HCT116 (cell line): ENCODE results near the gene NFKB2. TPM values are rescaled to one million over a fixed set of nuclear protein-coding genes. Genes with fewer than 3 reads are reported as not detected.

Experiments used
- ATAC-seq: fragments of 200-7000 bp; cut with Tn5 transposase; 2 replicates; pipeline ENCODE4 v1.9.1; 2020; ENCODE audit warnings: mild to moderate bottlenecking, moderate library complexity
- BruUV-seq: library from RNA; stranded (reverse); fragments of 400-500 nt; replicated peaks from 2 replicates; lab custom pipeline; 2021; lab: Mats Ljungman, UMichigan
- CTCF ChIA-PET: fragments of 300-600 bp; sonication (Branson Sonifier 250); formaldehyde crosslinking; loops from one replicate; lab custom pipeline; 2021; ENCODE audit warnings: antibody characterized with exemption; lab: Charles Lee
- POLR2A ChIA-PET: fragments of 300-600, 350-600 bp; sonication (Branson Sonifier 250); formaldehyde crosslinking; loops from one replicate; lab custom pipeline; 2021; ENCODE audit warnings: antibody characterized with exemption; lab: Charles Lee
- RAD21 ChIA-PET, 2 experiments: fragments of 300-600 bp; sonication (Branson Sonifier 250); formaldehyde crosslinking; loops; one replicate each; lab custom pipeline; 2023; ENCODE audit warnings: low total read pairs in 2 of 2; ENCODE audit not compliant: uncharacterized antibody in 2 of 2, unreplicated experiment in 2 of 2, low non-redundant PET in 1 of 2; lab: Charles Lee
- DNase-seq: peaks from one replicate; pipeline ENCODE4 v3.0.0-alpha.2; 2010; ENCODE audit warnings: low read depth, low spot score
- H2AFZ ChIP-seq: fragments of 200-600 bp; shearing (Covaris generic), sonication (generic); 2 replicates; pipeline ENCODE4 v1.6.1; 2017; ENCODE audit warnings: low read depth, mixed run types, mixed read lengths, antibody characterized with exemption, low read length; ENCODE audit not compliant: poor library complexity, severe bottlenecking
- H3K27ac ChIP-seq: 2 replicates; pipeline ENCODE4 v1.5.1; 2012; ENCODE audit warnings: low read depth, low read length
- H3K27me3 ChIP-seq: fragments of 200-600 bp; sonication (generic); 2 replicates; pipeline ENCODE4 v1.6.1; 2016; ENCODE audit warnings: mixed run types, low read length, mixed read lengths; ENCODE audit not compliant: insufficient read depth
- H3K36me3 ChIP-seq, 2 experiments: fragments of 200-500 bp in 1 of 2; fragments of 200-600 bp in 1 of 2; sonication (Bioruptor generic) in 1 of 2; sonication (generic) in 1 of 2; 2 replicates each; pipeline versions ENCODE4 v1.5.1 to v1.6.1; 2014 to 2016; ENCODE audit warnings: low read length in 2 of 2, inconsistent platforms in 1 of 2, mixed read lengths in 1 of 2, mixed run types in 1 of 2; ENCODE audit not compliant: insufficient read depth in 2 of 2, control insufficient read depth in 1 of 2
- H3K4me1 ChIP-seq, 2 experiments: fragments of 200-600 bp in 1 of 2; sonication (generic) in 1 of 2; 2 replicates each; pipeline versions ENCODE4 v1.5.1 to v1.6.1; 2012 to 2017; ENCODE audit warnings: low read length in 2 of 2, inconsistent platforms in 1 of 2, mild to moderate bottlenecking in 1 of 2, mixed read lengths in 1 of 2, mixed run types in 1 of 2, moderate library complexity in 1 of 2; ENCODE audit not compliant: insufficient read depth in 2 of 2, control insufficient read depth in 1 of 2
- H3K4me2 ChIP-seq: fragments of 200-600 bp; sonication (generic); 2 replicates; pipeline ENCODE4 v1.6.1; 2017; ENCODE audit warnings: mixed run types, low read length, mixed read lengths
- H3K4me3 ChIP-seq, 2 experiments: fragments of 200-600 bp in 1 of 2; sonication (generic) in 1 of 2; replicated peaks in 1 of 2; 2 replicates each; pipeline ENCODE4 v1.5.1; 2011 to 2016; ENCODE audit warnings: low read length in 2 of 2, control low read depth in 1 of 2, low read depth in 1 of 2, mild to moderate bottlenecking in 1 of 2, mixed read lengths in 1 of 2, mixed run types in 1 of 2
- H3K79me2 ChIP-seq: fragments of 200-600 bp; sonication (generic); 2 replicates; pipeline ENCODE4 v1.6.1; 2017; ENCODE audit warnings: mild to moderate bottlenecking, mixed run types, low read length, moderate library complexity, mixed read lengths; ENCODE audit not compliant: insufficient read depth
- H3K9ac ChIP-seq: fragments of 200-600 bp; sonication (generic); 2 replicates; pipeline ENCODE4 v1.6.1; 2016; ENCODE audit warnings: low read length, mixed read lengths
- H3K9me2 ChIP-seq: fragments of 200-600 bp; sonication (generic), shearing (Covaris generic); 2 replicates; pipeline ENCODE4 v1.6.1; 2017; ENCODE audit warnings: mixed run types, mild to moderate bottlenecking, moderate library complexity; ENCODE audit not compliant: insufficient read depth
- H3K9me3 ChIP-seq, 2 experiments: fragments of 200-500 bp in 1 of 2; fragments of 200-600 bp in 1 of 2; sonication (Bioruptor generic) in 1 of 2; sonication (generic) in 1 of 2; 2 replicates each; pipeline ENCODE4 v1.6.1; 2014 to 2017; ENCODE audit warnings: low read length in 2 of 2, mixed read lengths in 2 of 2, inconsistent platforms in 1 of 2, low read depth in 1 of 2, mild to moderate bottlenecking in 1 of 2, mixed run types in 1 of 2, moderate library complexity in 1 of 2; ENCODE audit not compliant: control insufficient read depth in 1 of 2, insufficient read depth in 1 of 2
- H4K20me1 ChIP-seq: fragments of 200-600 bp; sonication (generic), shearing (Covaris generic); 2 replicates; pipeline ENCODE4 v1.6.1; 2017; ENCODE audit warnings: mixed run types, mild to moderate bottlenecking, moderate library complexity; ENCODE audit not compliant: insufficient read depth
- ATF3 ChIP-seq: IDR thresholded peaks from 2 replicates; pipeline ENCODE4 v1.6.1; 2012
- CBX3 ChIP-seq: IDR thresholded peaks from 2 replicates; pipeline ENCODE4 v1.6.1; 2012; ENCODE audit warnings: low read depth
- CEBPB ChIP-seq: IDR thresholded peaks from 2 replicates; pipeline ENCODE4 v1.6.1; 2012; ENCODE audit warnings: low read depth
- CTCF ChIP-seq, 3 experiments: fragments of 200-600 bp in 1 of 3; sonication (generic) in 1 of 3; IDR thresholded peaks in 2 of 3; conservative IDR thresholded peaks in 1 of 3; 2 replicates each; pipeline ENCODE4 v1.5.1; 2012 to 2017; ENCODE audit warnings: low read depth in 2 of 3, low read length in 2 of 3, antibody characterized with exemption in 1 of 3, borderline replicate concordance in 1 of 3, control low read depth in 1 of 3, mild to moderate bottlenecking in 1 of 3, mixed read lengths in 1 of 3, mixed run types in 1 of 3, moderate library complexity in 1 of 3; ENCODE audit not compliant: insufficient read depth in 1 of 3
- ELF1 ChIP-seq: IDR thresholded peaks from 2 replicates; pipeline ENCODE4 v1.6.1; 2012; ENCODE audit warnings: low read depth, borderline replicate concordance
- EZH2 ChIP-seq: fragments of 200-600 bp; sonication (generic); IDR thresholded peaks from 2 replicates; pipeline ENCODE4 v1.6.1; 2017; ENCODE audit warnings: antibody characterized with exemption, mixed run types
- EZH2phosphoT487 ChIP-seq: fragments of 200-600 bp; IDR thresholded peaks from 2 replicates; pipeline ENCODE4 v1.6.1; 2018; ENCODE audit warnings: antibody characterized with exemption, borderline replicate concordance
- FOSL1 ChIP-seq: IDR thresholded peaks from 2 replicates; pipeline ENCODE4 v1.6.1; 2012; ENCODE audit warnings: low read depth
- JUND ChIP-seq: IDR thresholded peaks from 2 replicates; pipeline ENCODE4 v1.6.1; 2012
- POLR2A ChIP-seq: IDR thresholded peaks from 2 replicates; pipeline ENCODE4 v1.7.0; 2011; ENCODE audit warnings: borderline replicate concordance; ENCODE audit not compliant: insufficient read depth, insufficient read length; ENCODE audit errors: extremely low read depth
- POLR2AphosphoS5 ChIP-seq: IDR thresholded peaks from 2 replicates; pipeline ENCODE4 v1.6.1; 2011; ENCODE audit warnings: mild to moderate bottlenecking, low read depth, low read length, moderate library complexity
- RAD21 ChIP-seq: IDR thresholded peaks from 2 replicates; pipeline ENCODE4 v1.6.1; 2012; ENCODE audit warnings: low read depth, mild to moderate bottlenecking
- SIN3A ChIP-seq: IDR thresholded peaks from 2 replicates; pipeline ENCODE4 v1.6.1; 2012; ENCODE audit warnings: low read depth
- YY1 ChIP-seq: IDR thresholded peaks from 2 replicates; pipeline ENCODE4 v1.6.1; 2011; ENCODE audit warnings: low read length, low read depth, moderate library complexity, mild to moderate bottlenecking; ENCODE audit not compliant: insufficient replicate concordance; ENCODE audit errors: extremely low read depth
- ZFX ChIP-seq: fragments of 450-650 bp; IDR thresholded peaks from 2 replicates; pipeline ENCODE4 v1.6.1; 2017
- intact Hi-C: fragments of 100-400 bp; cut with micrococcal nuclease; formaldehyde crosslinking; loops from 2 replicates; pipeline ENCODE4 v1.10.0; 2022
- total RNA-seq: library from RNA; stranded (reverse); gene quantifications from one replicate; pipeline ENCODE4 v1.2.1, GENCODE V29; 2021; ENCODE audit not compliant: unreplicated experiment
- TF ChIP-seq, protein P1 (sequence below): IDR thresholded peaks from 2 replicates; pipeline ENCODE4 v1.6.1; 2012
- TF ChIP-seq, protein P2 (sequence below): IDR thresholded peaks from 2 replicates; pipeline ENCODE4 v1.6.1; 2012; ENCODE audit warnings: low read depth

The NFKB2 gene
- total RNA-seq, 1 experiment from 2014 or later = 115 TPM

DNA sequence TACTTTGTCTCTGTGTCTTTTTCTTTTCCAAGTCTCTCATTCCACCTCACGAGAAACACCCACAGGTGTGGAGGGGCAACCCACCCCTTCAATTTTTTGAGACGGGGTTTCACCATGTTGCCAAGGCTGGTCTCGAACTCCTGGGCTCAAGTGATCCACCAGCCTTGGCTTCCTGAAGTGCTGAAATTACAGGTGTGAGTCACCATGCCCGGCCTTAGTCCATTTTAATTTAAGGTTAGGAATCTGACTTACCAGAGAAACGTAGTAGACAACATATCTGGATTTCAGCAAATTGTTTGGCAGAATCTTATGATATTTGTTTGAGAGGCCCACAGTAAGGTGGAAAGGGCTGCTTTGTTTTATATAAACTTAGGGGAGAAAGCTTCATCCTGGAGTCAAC is 3.2 kb upstream of the NFKB2 start:
- Histone ChIP-seq H4K20me1 (no peaks in the 10 kb centered on the region), H3K4me3 (no peak overlapping the region), H3K9me2 (no peaks in the 10 kb centered on the region), H3K4me1 (peaks cover 13 to 47% of the 10 kb centered on the region in 2 experiments), H3K9ac (no peak overlapping the region), H3K4me2 (no peak overlapping the region), H3K79me2 (peaks cover 13% of the 10 kb centered on the region; the same call in 1 of the 2 replicates), H3K36me3 (0 out of 4 replicates have a peak, but pooled peaks cover 1 to 5% of the 10 kb centered on the region in 2 experiments), H3K27ac (no peak overlapping the region), H3K27me3 (no peaks in the 10 kb centered on the region), H2AFZ (no peak overlapping the region), H3K9me3 (no peaks in the 10 kb centered on the region)
- ATAC-seq = no peak
- RAD21 ChIA-PET = no interaction called here
- TF ChIP-seq ZFX (no peak), JUND (no peak), ELF1 (no peak), POLR2AphosphoS5 (no peak), EZH2phosphoT487 (no peak), RAD21 (no peak), FOSL1 (no peak), CBX3 (no peak), EZH2 (no peak), POLR2A (no peak), SIN3A (no peak), CEBPB (no peak), ATF3 (no peak), CTCF (IDR thresholded peaks at IDR 0.05 in 2 of 3, conservative IDR thresholded peaks at IDR 0.05 in 1 of 3; ENCODE audit: borderline replicate concordance in 1 of 3, insufficient read depth in 1 of 3, low read depth in 2 of 3, low read length in 2 of 3) (no peak), YY1 (no peak)
- TF ChIP-seq, protein P1, sequence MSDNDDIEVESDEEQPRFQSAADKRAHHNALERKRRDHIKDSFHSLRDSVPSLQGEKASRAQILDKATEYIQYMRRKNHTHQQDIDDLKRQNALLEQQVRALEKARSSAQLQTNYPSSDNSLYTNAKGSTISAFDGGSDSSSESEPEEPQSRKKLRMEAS = no peak
- TF ChIP-seq, protein P2, sequence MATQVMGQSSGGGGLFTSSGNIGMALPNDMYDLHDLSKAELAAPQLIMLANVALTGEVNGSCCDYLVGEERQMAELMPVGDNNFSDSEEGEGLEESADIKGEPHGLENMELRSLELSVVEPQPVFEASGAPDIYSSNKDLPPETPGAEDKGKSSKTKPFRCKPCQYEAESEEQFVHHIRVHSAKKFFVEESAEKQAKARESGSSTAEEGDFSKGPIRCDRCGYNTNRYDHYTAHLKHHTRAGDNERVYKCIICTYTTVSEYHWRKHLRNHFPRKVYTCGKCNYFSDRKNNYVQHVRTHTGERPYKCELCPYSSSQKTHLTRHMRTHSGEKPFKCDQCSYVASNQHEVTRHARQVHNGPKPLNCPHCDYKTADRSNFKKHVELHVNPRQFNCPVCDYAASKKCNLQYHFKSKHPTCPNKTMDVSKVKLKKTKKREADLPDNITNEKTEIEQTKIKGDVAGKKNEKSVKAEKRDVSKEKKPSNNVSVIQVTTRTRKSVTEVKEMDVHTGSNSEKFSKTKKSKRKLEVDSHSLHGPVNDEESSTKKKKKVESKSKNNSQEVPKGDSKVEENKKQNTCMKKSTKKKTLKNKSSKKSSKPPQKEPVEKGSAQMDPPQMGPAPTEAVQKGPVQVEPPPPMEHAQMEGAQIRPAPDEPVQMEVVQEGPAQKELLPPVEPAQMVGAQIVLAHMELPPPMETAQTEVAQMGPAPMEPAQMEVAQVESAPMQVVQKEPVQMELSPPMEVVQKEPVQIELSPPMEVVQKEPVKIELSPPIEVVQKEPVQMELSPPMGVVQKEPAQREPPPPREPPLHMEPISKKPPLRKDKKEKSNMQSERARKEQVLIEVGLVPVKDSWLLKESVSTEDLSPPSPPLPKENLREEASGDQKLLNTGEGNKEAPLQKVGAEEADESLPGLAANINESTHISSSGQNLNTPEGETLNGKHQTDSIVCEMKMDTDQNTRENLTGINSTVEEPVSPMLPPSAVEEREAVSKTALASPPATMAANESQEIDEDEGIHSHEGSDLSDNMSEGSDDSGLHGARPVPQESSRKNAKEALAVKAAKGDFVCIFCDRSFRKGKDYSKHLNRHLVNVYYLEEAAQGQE = no peak
- CTCF ChIA-PET = interaction anchor here (0.7 to 4.1 kb wide), 3 partner anchors 12 to 191 kb away, joined by 3 to 33 read pairs (median 8); no protein-coding TSS in a partner anchor
- intact Hi-C loops = no loop called here
- DNase-seq = no peak
- BruUV-seq = no TSS peak
- POLR2A ChIA-PET = no interaction called here
